Hepatocyte (in vitro differentiated cells): ENCODE results near the gene CBLB. TPM values are rescaled to one million over a fixed set of nuclear protein-coding genes. Genes with fewer than 3 reads are reported as not detected.

ENCODE experiments used
- DNase-seq: peaks from one replicate; pipeline ENCODE4 v3.0.0-alpha.2; 2016; ENCODE audit warnings: low spot score
- H2AFZ ChIP-seq: fragments of 200-600 bp; sonication (generic); 2 replicates; pipeline ENCODE4 v1.6.0; 2016; ENCODE audit warnings: antibody characterized with exemption, mild to moderate bottlenecking
- H3K27ac ChIP-seq: fragments of 200-600 bp; sonication (generic); 2 replicates; pipeline ENCODE4 v1.5.1; 2016; ENCODE audit warnings: mild to moderate bottlenecking
- H3K27me3 ChIP-seq: fragments of 200-600 bp; sonication (generic); 2 replicates; pipeline ENCODE4 v1.6.1; 2016
- H3K36me3 ChIP-seq: fragments of 200-600 bp; sonication (generic); replicated peaks from 2 replicates; pipeline ENCODE4 v1.5.1; 2016; ENCODE audit warnings: low read depth; ENCODE audit not compliant: insufficient read depth
- H3K4me1 ChIP-seq: fragments of 200-600 bp; sonication (generic); 2 replicates; pipeline ENCODE4 v1.5.1; 2016; ENCODE audit warnings: mild to moderate bottlenecking, moderate library complexity; ENCODE audit not compliant: insufficient read depth
- H3K4me2 ChIP-seq: fragments of 200-600 bp; sonication (generic); 2 replicates; pipeline ENCODE4 v1.6.0; 2016
- H3K4me3 ChIP-seq: fragments of 200-600 bp; sonication (generic); 2 replicates; pipeline ENCODE4 v1.5.1; 2016; ENCODE audit warnings: mild to moderate bottlenecking
- H3K79me2 ChIP-seq: fragments of 200-600 bp; sonication (generic); 2 replicates; pipeline ENCODE4 v1.6.0; 2017; ENCODE audit warnings: mild to moderate bottlenecking
- H3K9me2 ChIP-seq: fragments of 200-600 bp; sonication (generic); replicated peaks from 2 replicates; pipeline ENCODE4 v1.6.0; 2017; ENCODE audit warnings: mild to moderate bottlenecking; ENCODE audit not compliant: insufficient read depth
- H3K9me3 ChIP-seq: fragments of 200-600 bp; sonication (generic); 2 replicates; pipeline ENCODE4 v1.5.1; 2016; ENCODE audit warnings: low read depth, mild to moderate bottlenecking
- H4K20me1 ChIP-seq: fragments of 200-600 bp; sonication (generic); 2 replicates; pipeline ENCODE4 v1.6.0; 2016; ENCODE audit warnings: mild to moderate bottlenecking; ENCODE audit not compliant: insufficient read depth, poor library complexity, severe bottlenecking
- CTCF ChIP-seq: fragments of 200-600 bp; sonication (generic); IDR thresholded peaks from 2 replicates; pipeline ENCODE4 v1.5.1; 2016; ENCODE audit warnings: antibody characterized with exemption, mild to moderate bottlenecking; ENCODE audit not compliant: poor library complexity
- EZH2 ChIP-seq: fragments of 200-600 bp; sonication (generic); IDR thresholded peaks from 2 replicates; pipeline ENCODE4 v1.6.1; 2016; ENCODE audit warnings: antibody characterized with exemption, mild to moderate bottlenecking, borderline replicate concordance
- EZH2phosphoT487 ChIP-seq: fragments of 200-600 bp; sonication (generic); IDR thresholded peaks from one replicate; pipeline ENCODE4 v1.6.1; 2018; ENCODE audit warnings: antibody characterized with exemption, mild to moderate bottlenecking, low read depth, moderate library complexity; ENCODE audit not compliant: unreplicated experiment, severe bottlenecking
- WGBS: methylation state at CpG from one replicate; pipeline ENCODE4 v1.1.6; 2016; ENCODE audit warnings: low lambda C conversion rate; ENCODE audit errors: missing lambda C conversion rate; 5-methylcytosine and 5-hydroxymethylcytosine counted together
- polyA plus RNA-seq: library from polyadenylated mRNA; unstranded; fragments of >200 nt; fragmentation: Nextera tagmentation; extraction: Ambion mirVana; gene quantifications from 2 replicates; pipeline ENCODE4 v1.2.1, GENCODE V29; 2016
- total RNA-seq: library from RNA; depleted of rRNA; stranded (reverse); fragments of >200 nt; gene quantifications from 2 replicates; pipeline ENCODE4 v1.2.3, GENCODE V29; 2014

CBLB gene
- total and polyA plus RNA-seq, 2 experiments from 2014 or later: 22.6 to 56.0 TPM

- Histone ChIP-seq H3K4me1 (no peaks in the 10 kb centered on the region), H3K27me3 (no peaks in the 10 kb centered on the region), H3K4me3 (no peak overlapping the region), H3K36me3 (no peaks in the 10 kb centered on the region), H3K9me3 (no peaks in the 10 kb centered on the region), H2AFZ (no peak overlapping the region), H3K9me2 (no peaks in the 10 kb centered on the region), H3K79me2 (no peaks in the 10 kb centered on the region), H3K4me2 (no peak overlapping the region), H4K20me1 (no peaks in the 10 kb centered on the region), H3K27ac (no peak overlapping the region)
- 49% methylated on average over 5 of the region's 5 CpGs for WGBS
- TF ChIP-seq CTCF (no peak), EZH2phosphoT487 (no peak), EZH2 (no peak)
- no peak for DNase-seq
These were observed 252.3 kb downstream of the CBLB start for GRCh38 chr3:105616374-105617121.

GRCh38 chr3:105615814-105616213 lies 253.0 kb downstream of the CBLB start:
- H3K4me2 ChIP-seq: no peak overlapping the region
- no peaks in the 10 kb centered on the region for H3K9me2 ChIP-seq
- H2AFZ ChIP-seq: no peak overlapping the region
- H3K27ac ChIP-seq: no peak overlapping the region
- no peaks in the 10 kb centered on the region for H4K20me1 ChIP-seq
- H3K27me3 ChIP-seq: no peaks in the 10 kb centered on the region
- no peaks in the 10 kb centered on the region for H3K79me2 ChIP-seq
- DNase-seq: no peak
- TF ChIP-seq EZH2 (no peak), CTCF (no peak), EZH2phosphoT487 (no peak)
- WGBS: 88% methylated on average over 3 of the region's 3 CpGs
- no peaks in the 10 kb centered on the region for H3K36me3 ChIP-seq
- H3K4me3 ChIP-seq: no peak overlapping the region
- no peaks in the 10 kb centered on the region for H3K9me3 ChIP-seq
- H3K4me1 ChIP-seq: no peaks in the 10 kb centered on the region

DNA sequence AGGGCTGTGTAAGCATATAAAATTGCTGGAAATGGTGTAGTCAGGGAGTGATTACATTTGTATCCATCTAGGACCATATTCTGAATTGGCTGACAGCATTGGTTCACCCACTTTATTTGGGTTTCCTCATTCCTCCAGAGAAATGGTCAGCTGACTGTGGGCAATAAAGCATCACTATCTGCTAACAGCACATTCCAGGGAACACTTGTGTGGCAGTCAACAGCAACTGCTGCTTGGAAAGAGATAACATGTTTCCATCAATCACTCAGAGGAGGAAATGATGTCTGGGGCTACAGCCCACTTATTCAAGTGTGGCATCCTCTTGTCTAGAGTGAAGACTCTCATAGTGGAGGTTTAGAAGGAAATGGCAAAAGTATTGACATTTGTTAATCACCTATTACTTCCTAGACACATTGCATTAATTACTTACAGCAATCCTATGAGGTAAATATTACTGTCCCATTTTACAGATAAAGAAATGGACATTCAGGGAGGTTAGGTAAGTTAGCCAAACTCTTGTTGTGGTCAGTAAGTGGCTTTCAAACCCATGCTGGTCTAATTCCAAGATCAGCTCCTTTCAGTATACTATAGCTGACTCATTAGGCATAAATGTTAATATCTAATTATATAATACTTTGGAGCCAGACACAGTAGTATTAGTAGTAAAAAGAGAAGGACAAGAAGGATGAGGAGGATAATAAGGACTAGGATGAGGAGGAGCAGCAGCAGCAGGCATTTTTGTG lies 254.4 kb downstream of the CBLB start:
- H3K4me1 ChIP-seq: no peaks in the 10 kb centered on the region
- H2AFZ ChIP-seq: no peak overlapping the region
- H3K27ac ChIP-seq: no peak overlapping the region
- H3K36me3 ChIP-seq: no peaks in the 10 kb centered on the region
- no peak overlapping the region for H3K4me3 ChIP-seq
- DNase-seq: peak; percentile 32
- H3K4me2 ChIP-seq: no peak overlapping the region
- TF ChIP-seq EZH2phosphoT487 (no peak), EZH2 (no peak), CTCF (no peak)
- no peaks in the 10 kb centered on the region for H3K79me2 ChIP-seq
- no peaks in the 10 kb centered on the region for H3K9me2 ChIP-seq
- H3K27me3 ChIP-seq: no peaks in the 10 kb centered on the region
- H3K9me3 ChIP-seq: no peaks in the 10 kb centered on the region
- no peaks in the 10 kb centered on the region for H4K20me1 ChIP-seq
